BJ (cell line): ENCODE data around the gene MEOX2. TPM values are rescaled to one million over a fixed set of nuclear protein-coding genes. Genes with fewer than 3 reads are reported as not detected.

Experiments
- CTCF ChIA-PET: fragments of 350-600 bp; formaldehyde crosslinking; extraction: SDS; loops from one replicate; lab custom pipeline; 2021; ENCODE audit warnings: antibody characterized with exemption, inconsistent platforms; lab: Yijun Ruan, JAX
- POLR2A ChIA-PET: fragments of 300-600 bp; sonication (Branson Sonifier 250); formaldehyde crosslinking; extraction: SDS; loops from one replicate; lab custom pipeline; 2021; ENCODE audit warnings: antibody characterized with exemption; lab: Charles Lee
- DNase-seq: peaks from one replicate; pipeline ENCODE4 v3.0.0-alpha.2; 2011; ENCODE audit warnings: low read depth
- H3K27me3 ChIP-seq: 2 replicates; pipeline ENCODE4 v1.6.0; 2011; ENCODE audit warnings: low read length; ENCODE audit not compliant: control insufficient read depth, insufficient read depth
- H3K36me3 ChIP-seq: 2 replicates; pipeline ENCODE4 v1.5.1; 2011; ENCODE audit warnings: low read length; ENCODE audit not compliant: control insufficient read depth, insufficient read depth
- H3K4me3 ChIP-seq: 2 replicates; pipeline ENCODE4 v1.5.1; 2011; ENCODE audit warnings: low read depth, mild to moderate bottlenecking, control low read depth, low read length
- polyA plus RNA-seq: library from polyadenylated mRNA; depleted of rRNA; stranded (reverse); fragments of >200 nt; gene quantifications from 2 replicates; pipeline ENCODE4 v1.2.3, GENCODE V29; 2011
- TF ChIP-seq, protein P1 (sequence below): IDR thresholded peaks from 2 replicates; pipeline ENCODE4 v1.5.1; 2011; ENCODE audit warnings: low read depth, mild to moderate bottlenecking, control low read depth, inconsistent platforms, low read length, moderate library complexity; ENCODE audit not compliant: insufficient read depth

The MEOX2 gene
- polyA plus RNA-seq, 1 experiment: not detected

DNA sequence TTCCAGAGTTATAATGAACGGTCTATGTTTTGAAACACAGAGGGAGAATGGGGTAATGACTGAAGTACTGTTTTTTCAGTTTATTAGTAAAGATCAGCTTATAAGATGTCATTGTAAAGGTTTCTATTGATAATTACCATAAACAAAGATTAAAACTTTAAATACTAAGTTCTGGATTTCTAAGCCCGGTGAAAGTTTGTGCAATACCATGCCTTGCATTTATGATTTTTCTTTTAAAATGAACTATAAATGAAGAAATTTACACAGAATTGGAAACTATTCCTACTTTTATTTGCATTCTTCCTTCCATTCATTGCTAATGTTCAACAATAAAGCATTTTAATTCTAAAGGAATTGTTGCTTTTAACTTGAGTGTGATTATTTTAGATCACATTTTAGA is 4.9 kb downstream of the MEOX2 start:
- TF ChIP-seq, protein P1, sequence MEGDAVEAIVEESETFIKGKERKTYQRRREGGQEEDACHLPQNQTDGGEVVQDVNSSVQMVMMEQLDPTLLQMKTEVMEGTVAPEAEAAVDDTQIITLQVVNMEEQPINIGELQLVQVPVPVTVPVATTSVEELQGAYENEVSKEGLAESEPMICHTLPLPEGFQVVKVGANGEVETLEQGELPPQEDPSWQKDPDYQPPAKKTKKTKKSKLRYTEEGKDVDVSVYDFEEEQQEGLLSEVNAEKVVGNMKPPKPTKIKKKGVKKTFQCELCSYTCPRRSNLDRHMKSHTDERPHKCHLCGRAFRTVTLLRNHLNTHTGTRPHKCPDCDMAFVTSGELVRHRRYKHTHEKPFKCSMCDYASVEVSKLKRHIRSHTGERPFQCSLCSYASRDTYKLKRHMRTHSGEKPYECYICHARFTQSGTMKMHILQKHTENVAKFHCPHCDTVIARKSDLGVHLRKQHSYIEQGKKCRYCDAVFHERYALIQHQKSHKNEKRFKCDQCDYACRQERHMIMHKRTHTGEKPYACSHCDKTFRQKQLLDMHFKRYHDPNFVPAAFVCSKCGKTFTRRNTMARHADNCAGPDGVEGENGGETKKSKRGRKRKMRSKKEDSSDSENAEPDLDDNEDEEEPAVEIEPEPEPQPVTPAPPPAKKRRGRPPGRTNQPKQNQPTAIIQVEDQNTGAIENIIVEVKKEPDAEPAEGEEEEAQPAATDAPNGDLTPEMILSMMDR: no peak
- no peaks in the 10 kb centered on the region for H3K36me3 ChIP-seq
- no peak for DNase-seq
- H3K4me3 ChIP-seq: no peak overlapping the region
- H3K27me3 ChIP-seq: peaks cover 18% of the 10 kb centered on the region
- CTCF ChIA-PET: no interaction called here
- POLR2A ChIA-PET: no interaction called here

DNA sequence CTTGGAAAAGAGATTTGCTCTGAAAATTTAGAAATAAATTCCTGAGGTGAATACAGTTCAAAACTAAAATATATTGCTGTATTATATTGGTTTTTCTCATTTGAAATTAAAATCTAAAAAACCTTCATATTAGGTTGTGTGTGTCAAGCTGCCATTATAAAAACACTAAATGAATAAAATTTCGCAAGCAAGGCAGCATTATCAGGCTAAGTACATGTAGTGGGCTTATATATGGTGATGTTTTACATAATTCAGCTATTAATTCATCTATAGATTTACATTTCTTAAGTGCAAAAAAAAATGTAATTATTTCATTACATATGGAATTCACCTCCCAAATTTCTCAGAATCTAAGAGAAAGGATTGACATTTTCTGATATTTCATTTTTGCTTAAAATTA is 5.3 kb downstream of the MEOX2 start:
- peaks cover 13% of the 10 kb centered on the region for H3K27me3 ChIP-seq
- ChIA-PET CTCF (no interaction called here), POLR2A (no interaction called here)
- H3K4me3 ChIP-seq: no peak overlapping the region
- no peaks in the 10 kb centered on the region for H3K36me3 ChIP-seq
- no peak for DNase-seq
- TF ChIP-seq, protein P1: no peak

- CTCF ChIA-PET: no interaction called here
- Histone ChIP-seq H3K36me3 (no peaks in the 10 kb centered on the region), H3K4me3 (no peak overlapping the region), H3K27me3 (peaks cover 7% of the 10 kb centered on the region)
- POLR2A ChIA-PET: no interaction called here
- TF ChIP-seq, protein P1: no peak
- no peak for DNase-seq
Measured at GRCh38 chr7:15680446-15680845, 6.0 kb downstream of the MEOX2 start.

GRCh38 chr7:15679306-15679705 is 7.2 kb downstream of the MEOX2 start:
- DNase-seq: no peak
- Histone ChIP-seq H3K36me3 (no peaks in the 10 kb centered on the region), H3K27me3 (peaks cover 2% of the 10 kb centered on the region), H3K4me3 (no peak overlapping the region)
- POLR2A ChIA-PET: no interaction called here
- TF ChIP-seq, protein P1: no peak
- CTCF ChIA-PET: no interaction called here

- TF ChIP-seq, protein P1: no peak
- CTCF ChIA-PET: interaction anchor here (0.9 kb wide), 1 partner anchor 11 kb away, joined by 3 read pairs; no protein-coding TSS in a partner anchor
- H3K4me3 ChIP-seq: no peak overlapping the region
- POLR2A ChIA-PET: no interaction called here
- no peaks in the 10 kb centered on the region for H3K36me3 ChIP-seq
- DNase-seq: no peak
- no peaks in the 10 kb centered on the region for H3K27me3 ChIP-seq
Measured at GRCh38 chr7:15678653-15679052, 7.8 kb downstream of the MEOX2 start.
